HEK293T (cell line): Measurements from ENCODE around the gene PDSS2.
"Not testable (repeated sequence)": the region's sequence is repeated elsewhere in the genome, so short reads cannot be mapped to it uniquely, and the experiment has no call there.

Experiments
- CTCF ChIA-PET: fragments of 350-600 bp; formaldehyde crosslinking; extraction: SDS; loops from one replicate; lab custom pipeline; 2021; ENCODE audit warnings: antibody characterized with exemption, inconsistent platforms; lab: Yijun Ruan, JAX
- POLR2A ChIA-PET: fragments of 350-600 bp; formaldehyde crosslinking; extraction: SDS; loops from one replicate; lab custom pipeline; 2020; ENCODE audit warnings: antibody characterized with exemption, inconsistent platforms; lab: Yijun Ruan, JAX
- DNase-seq: peaks from one replicate; pipeline ENCODE4 v3.0.0; 2012; ENCODE audit warnings: mixed read lengths; ENCODE audit errors: extremely low spot score
- ARNT ChIP-seq: fragments of 450-650 bp; IDR thresholded peaks from 2 replicates; pipeline ENCODE4 v1.6.1; 2017; ENCODE audit warnings: mild to moderate bottlenecking
- BHLHE40 ChIP-seq: fragments of 450-650 bp; IDR thresholded peaks from 2 replicates; pipeline ENCODE4 v1.6.1; 2016; ENCODE audit warnings: mild to moderate bottlenecking, moderate library complexity, borderline replicate concordance
- CTBP1 ChIP-seq: fragments of 450-650 bp; IDR thresholded peaks from 2 replicates; pipeline ENCODE4 v1.6.1; 2016; ENCODE audit warnings: borderline replicate concordance
- ELF4 ChIP-seq: fragments of 450-650 bp; IDR thresholded peaks from 2 replicates; pipeline ENCODE4 v1.6.1; 2017; ENCODE audit warnings: antibody characterized with exemption
- FOXA1 ChIP-seq: fragments of 450-650 bp; IDR thresholded peaks from 2 replicates; pipeline ENCODE4 v1.6.1; 2016; ENCODE audit warnings: mild to moderate bottlenecking
- FOXK2 ChIP-seq: fragments of 450-650 bp; IDR thresholded peaks from 2 replicates; pipeline ENCODE4 v1.6.1; 2016; ENCODE audit warnings: mild to moderate bottlenecking
- FOXM1 ChIP-seq: fragments of 450-650 bp; IDR thresholded peaks from 2 replicates; pipeline ENCODE4 v1.6.1; 2017; ENCODE audit warnings: mild to moderate bottlenecking, borderline replicate concordance
- HDGF ChIP-seq: fragments of 450-650 bp; IDR thresholded peaks from 2 replicates; pipeline ENCODE4 v1.6.1; 2017; ENCODE audit warnings: antibody characterized with exemption, borderline replicate concordance
- L3MBTL2 ChIP-seq: fragments of 450-650 bp; conservative IDR thresholded peaks from 2 replicates; pipeline ENCODE4 v1.6.1; 2016; ENCODE audit warnings: mild to moderate bottlenecking
- LEF1 ChIP-seq: fragments of 450-650 bp; IDR thresholded peaks from 2 replicates; pipeline ENCODE4 v1.6.1; 2017; ENCODE audit warnings: mild to moderate bottlenecking, borderline replicate concordance
- NFRKB ChIP-seq: fragments of 450-650 bp; IDR thresholded peaks from 2 replicates; pipeline ENCODE4 v1.6.1; 2016; ENCODE audit warnings: mild to moderate bottlenecking, moderate library complexity
- SP1 ChIP-seq: fragments of 450-650 bp; IDR thresholded peaks from 2 replicates; pipeline ENCODE4 v1.6.1; 2017
- SUZ12 ChIP-seq: fragments of 450-650 bp; IDR thresholded peaks from 2 replicates; pipeline ENCODE4 v1.6.1; 2016; ENCODE audit warnings: mild to moderate bottlenecking
- TARDBP ChIP-seq: fragments of 450-650 bp; IDR thresholded peaks from 2 replicates; pipeline ENCODE4 v1.6.1; 2016
- ZNF384 ChIP-seq: fragments of 450-650 bp; IDR thresholded peaks from 2 replicates; pipeline ENCODE4 v1.6.1; 2016
- TF ChIP-seq, protein P1 (sequence below): fragments of 450-650 bp; IDR thresholded peaks from 2 replicates; pipeline ENCODE4 v1.6.1; 2016

Gene PDSS2

DNA sequence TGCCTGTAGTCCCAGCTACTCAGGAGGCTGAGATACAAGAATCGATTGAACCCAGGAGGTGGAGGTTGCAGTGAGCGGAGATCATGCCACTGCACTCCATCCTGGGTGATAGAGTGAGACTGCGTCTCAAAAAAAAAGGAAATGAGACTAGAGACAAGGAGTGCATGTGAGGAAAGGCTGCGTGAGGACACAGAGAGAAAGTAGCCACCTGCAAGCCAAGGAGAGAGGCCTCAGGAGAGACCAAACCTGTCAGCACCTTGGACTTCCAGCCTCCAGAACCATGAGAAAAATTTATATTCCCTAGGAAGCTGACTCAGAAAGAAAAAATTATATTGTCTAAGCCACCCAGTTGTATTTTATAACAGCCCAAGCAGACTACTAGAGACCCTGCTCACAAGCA, 336.6 kb downstream of the PDSS2 start:
- no peak for DNase-seq
- CTCF ChIA-PET: no interaction called here
- TF ChIP-seq LEF1 (no peak), FOXM1 (no peak), FOXK2 (no peak), SUZ12 (no peak), FOXA1 (no peak), ELF4 (no peak), NFRKB (no peak), ZNF384 (no peak), ARNT (no peak), HDGF (no peak), TARDBP (no peak), BHLHE40 (no peak), SP1 (no peak)
- TF ChIP-seq, protein P1, sequence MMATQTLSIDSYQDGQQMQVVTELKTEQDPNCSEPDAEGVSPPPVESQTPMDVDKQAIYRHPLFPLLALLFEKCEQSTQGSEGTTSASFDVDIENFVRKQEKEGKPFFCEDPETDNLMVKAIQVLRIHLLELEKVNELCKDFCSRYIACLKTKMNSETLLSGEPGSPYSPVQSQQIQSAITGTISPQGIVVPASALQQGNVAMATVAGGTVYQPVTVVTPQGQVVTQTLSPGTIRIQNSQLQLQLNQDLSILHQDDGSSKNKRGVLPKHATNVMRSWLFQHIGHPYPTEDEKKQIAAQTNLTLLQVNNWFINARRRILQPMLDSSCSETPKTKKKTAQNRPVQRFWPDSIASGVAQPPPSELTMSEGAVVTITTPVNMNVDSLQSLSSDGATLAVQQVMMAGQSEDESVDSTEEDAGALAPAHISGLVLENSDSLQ: no peak
- POLR2A ChIA-PET: no interaction called here

DNA sequence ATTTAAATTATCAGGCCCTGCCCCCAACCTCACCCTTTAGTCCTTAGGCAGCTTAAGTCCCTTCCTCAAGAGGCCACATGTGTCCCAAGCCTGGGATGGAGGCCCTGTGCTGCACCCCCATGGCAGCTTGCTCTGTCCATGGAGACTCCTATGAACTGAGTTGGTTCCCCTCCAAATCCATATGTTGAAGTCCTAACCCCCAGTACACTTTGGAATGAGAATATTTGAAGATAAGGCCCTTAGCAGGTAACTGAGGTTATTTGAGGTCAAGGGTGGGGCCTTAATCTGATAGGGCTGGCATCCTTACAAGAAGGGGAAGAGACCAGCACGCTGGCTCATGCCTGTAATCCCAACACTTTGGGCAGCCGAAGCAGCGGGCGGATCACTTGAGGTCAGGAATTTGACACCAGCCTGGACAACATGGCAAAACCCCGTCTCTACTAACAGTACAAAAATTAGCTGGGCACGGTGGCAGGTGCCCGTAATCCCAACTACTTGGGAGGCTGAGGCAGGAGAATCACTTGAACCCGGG, 337.3 kb downstream of the PDSS2 start:
- TF ChIP-seq FOXM1 (no peak), ARNT (no peak), ELF4 (no peak), CTBP1 (no peak), HDGF (no peak), TARDBP (no peak), BHLHE40 (no peak), NFRKB (no peak), LEF1 (no peak), ZNF384 (no peak), FOXK2 (no peak), SP1 (no peak), FOXA1 (no peak), L3MBTL2 (no peak), SUZ12 (no peak)
- TF ChIP-seq, protein P1: no peak
- no peak for DNase-seq
- ChIA-PET POLR2A (no interaction called here), CTCF (no interaction called here)

DNA sequence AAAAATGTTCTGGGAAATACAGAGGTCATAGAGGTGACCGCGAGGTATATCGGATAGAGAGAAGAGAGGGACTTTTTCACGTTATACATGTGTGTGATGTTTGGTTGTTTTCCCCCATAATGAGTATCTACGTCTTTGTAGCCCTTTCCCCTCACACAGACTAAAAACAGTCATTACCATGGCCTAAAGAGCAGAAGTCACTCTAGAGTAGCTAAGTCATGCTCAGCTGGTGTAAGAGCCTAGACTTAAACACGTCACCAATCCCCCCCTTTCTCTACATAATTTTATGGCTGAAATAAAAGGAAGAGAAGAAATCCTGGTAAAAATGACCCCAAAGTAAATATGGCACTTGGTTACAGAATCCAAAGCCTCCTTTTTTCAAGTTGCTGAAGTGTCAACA, 338.1 kb downstream of the PDSS2 start:
- TF ChIP-seq, protein P1: no peak
- TF ChIP-seq HDGF (no peak), FOXK2 (no peak), ARNT (no peak), FOXM1 (no peak), FOXA1 (no peak), NFRKB (no peak), SUZ12 (no peak)
- no peak for DNase-seq
- CTCF ChIA-PET: no interaction called here
- POLR2A ChIA-PET: no interaction called here

DNA sequence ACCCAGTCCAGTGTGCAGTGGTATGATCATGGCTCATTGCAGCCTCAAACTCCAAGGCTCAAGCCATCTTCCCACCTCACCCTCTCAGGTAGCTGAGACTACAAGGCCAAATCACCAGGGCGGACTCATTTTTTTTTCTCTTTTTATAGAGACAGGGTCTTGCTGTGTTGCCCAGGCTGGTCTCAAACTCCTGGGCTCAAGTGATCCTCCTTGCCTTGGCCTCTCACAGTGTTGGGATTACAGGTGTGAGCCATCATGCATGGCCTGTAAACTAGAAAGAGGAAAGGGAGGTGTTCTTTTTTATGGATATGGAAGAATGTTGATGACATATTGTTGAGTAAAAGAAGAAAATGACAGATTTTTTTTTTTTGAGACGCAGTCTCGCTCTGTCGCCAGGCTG, 339.0 kb downstream of the PDSS2 start:
- DNase-seq: no peak
- ChIA-PET CTCF (no interaction called here), POLR2A (no interaction called here)
- TF ChIP-seq, protein P1: no peak
- TF ChIP-seq TARDBP (no peak), ZNF384 (no peak), FOXK2 (no peak), LEF1 (no peak), FOXM1 (no peak), NFRKB (no peak), ARNT (no peak), HDGF (no peak), ELF4 (no peak), SP1 (no peak), FOXA1 (no peak), SUZ12 (no peak), L3MBTL2 (no peak), CTBP1 (no peak), BHLHE40 (no peak)

DNA sequence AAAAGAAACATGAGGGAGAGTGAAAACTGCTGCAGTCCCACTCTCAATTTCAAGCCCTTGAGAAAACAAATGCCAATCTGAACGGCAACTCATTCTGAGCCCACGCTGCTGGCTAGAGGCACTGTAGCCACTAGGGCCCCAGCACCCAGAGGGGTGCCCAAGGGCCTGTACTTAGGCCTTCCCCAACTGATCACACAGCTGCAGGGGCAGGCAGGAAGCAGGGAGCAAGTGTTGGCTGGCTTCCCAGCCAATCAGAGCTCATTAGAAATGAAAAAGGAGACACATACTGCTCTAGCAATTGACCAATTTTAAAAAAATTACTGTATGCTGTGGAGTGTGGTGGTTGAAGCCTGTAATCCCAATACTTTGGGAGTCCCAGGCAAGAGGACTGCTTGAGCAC, 340.4 kb downstream of the PDSS2 start:
- ChIA-PET CTCF (no interaction called here), POLR2A (no interaction called here)
- no peak for DNase-seq
- TF ChIP-seq ARNT: no peak
- no peak for TF ChIP-seq LEF1
- no peak for TF ChIP-seq L3MBTL2
- no peak for TF ChIP-seq BHLHE40

DNA sequence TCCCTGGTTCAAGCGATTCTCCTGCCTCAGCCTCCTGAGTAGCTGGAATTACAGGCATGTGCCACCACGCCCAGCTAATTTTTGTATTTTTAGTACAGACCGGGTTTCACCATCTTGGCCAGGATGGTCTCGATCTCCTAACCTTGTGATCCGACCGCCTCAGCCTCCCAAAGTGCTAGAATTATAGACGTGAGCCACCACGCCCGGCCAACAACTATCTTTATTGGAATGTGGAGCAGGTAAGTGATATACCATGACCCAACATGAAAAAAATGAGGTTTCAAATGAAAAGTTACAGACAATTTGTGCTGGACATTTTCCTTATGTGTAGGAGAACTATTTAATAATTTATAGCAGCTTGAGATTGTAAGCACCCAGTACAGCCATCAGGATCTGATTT, 340.8 kb downstream of the PDSS2 start:
- CTCF ChIA-PET: interaction anchor here (0.8 kb wide), 1 partner anchor 13 kb away, joined by 3 read pairs; no protein-coding TSS in a partner anchor
- POLR2A ChIA-PET, DNase-seq: not testable (repeated sequence)

DNA sequence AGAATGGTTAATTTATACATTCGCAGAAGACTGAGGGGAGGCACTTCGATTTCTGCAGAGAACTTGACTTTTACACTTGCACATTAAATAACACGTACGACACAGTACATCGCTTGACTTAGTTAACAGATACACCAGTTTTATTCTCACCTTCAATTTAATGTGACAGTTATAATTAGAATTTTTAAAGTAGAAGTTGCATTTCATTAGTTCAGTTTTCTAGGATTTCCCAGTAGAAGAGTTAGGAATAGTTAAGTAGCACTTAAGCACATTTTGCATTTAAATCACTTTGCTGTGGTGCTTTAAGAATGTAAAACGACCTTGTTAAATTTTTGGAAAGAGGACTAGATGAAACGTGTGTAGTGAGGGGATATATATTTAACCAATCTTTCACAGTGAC, 342.4 kb downstream of the PDSS2 start:
- no peak for DNase-seq
- TF ChIP-seq BHLHE40 (no peak), HDGF (no peak), ELF4 (no peak), ARNT (no peak), CTBP1 (no peak), LEF1 (no peak)
- POLR2A ChIA-PET: interaction anchor here (0.9 kb wide), 1 partner anchor 12 kb away, joined by 3 read pairs; no protein-coding TSS in a partner anchor

More for the DNA sequence above, 342.4 kb downstream of the PDSS2 start:
- CTCF ChIA-PET: no interaction called here
